ENCODE results near the gene SARDH.

Gene SARDH

DNA sequence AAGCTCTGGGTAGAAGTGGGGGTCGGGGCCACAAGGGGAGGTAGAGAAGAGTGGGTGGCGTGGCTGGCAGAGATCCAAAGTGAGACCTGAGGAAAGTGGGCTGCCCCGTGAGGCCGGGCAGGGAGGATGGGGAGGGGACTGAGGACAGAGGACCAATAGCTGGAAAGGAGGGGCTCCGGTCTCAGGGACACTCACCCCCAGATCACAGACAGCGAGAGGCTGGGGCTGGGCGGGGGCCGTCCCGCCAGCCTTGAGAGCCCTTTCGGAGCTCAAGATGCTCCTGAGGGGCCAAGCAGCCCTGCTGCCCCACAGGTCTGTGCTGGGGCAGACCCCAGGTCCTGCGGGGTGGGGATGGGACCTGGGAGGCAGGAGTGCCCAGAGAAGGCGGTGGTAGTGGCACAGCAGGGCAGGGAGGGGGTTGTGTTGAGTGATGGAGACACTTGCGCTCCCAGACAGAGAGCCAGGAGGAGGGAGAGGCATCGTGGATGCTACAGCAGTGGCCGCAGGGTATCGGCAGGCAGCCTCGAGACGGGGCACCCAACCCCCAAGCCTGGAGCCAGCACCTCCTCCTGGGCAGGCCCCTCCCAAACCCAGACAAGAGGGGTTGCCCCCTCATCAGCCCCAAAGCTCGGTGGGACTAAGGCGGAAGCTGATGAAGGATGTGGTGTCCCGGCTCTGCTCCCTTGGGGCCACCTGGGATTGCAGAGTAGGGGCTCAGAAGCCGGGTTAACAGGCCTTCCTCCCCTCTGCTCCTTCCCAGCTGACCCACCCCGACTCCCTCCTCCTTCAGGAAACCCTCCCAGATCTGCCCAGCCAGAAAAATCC lies 3.4 kb downstream of the SARDH start:
- no peak for DNase-seq (ENCODE audit: extremely low read depth in 1 of 2, low read depth in 1 of 2)

GRCh38 chr9:133733796-133734533 lies 4.2 kb downstream of the SARDH start:
- DNase-seq (ENCODE audit: extremely low read depth in 1 of 2, low read depth in 1 of 2) = no peak

GRCh38 chr9:133733421-133733795 lies 4.7 kb downstream of the SARDH start:
- no peak for DNase-seq (ENCODE audit: extremely low read depth in 1 of 2, low read depth in 1 of 2)

- no peak for DNase-seq (ENCODE audit: extremely low read depth in 1 of 2, low read depth in 1 of 2)
These were observed 5.3 kb downstream of the SARDH start for GRCh38 chr9:133732639-133733408.

- no peak for DNase-seq (ENCODE audit: extremely low read depth in 1 of 2, low read depth in 1 of 2)
These were observed 6.1 kb downstream of the SARDH start for GRCh38 chr9:133731876-133732638.

- DNase-seq (ENCODE audit: extremely low read depth in 1 of 2, low read depth in 1 of 2) = no peak
These were observed 7.0 kb downstream of the SARDH start for GRCh38 chr9:133730994-133731715.

DNA sequence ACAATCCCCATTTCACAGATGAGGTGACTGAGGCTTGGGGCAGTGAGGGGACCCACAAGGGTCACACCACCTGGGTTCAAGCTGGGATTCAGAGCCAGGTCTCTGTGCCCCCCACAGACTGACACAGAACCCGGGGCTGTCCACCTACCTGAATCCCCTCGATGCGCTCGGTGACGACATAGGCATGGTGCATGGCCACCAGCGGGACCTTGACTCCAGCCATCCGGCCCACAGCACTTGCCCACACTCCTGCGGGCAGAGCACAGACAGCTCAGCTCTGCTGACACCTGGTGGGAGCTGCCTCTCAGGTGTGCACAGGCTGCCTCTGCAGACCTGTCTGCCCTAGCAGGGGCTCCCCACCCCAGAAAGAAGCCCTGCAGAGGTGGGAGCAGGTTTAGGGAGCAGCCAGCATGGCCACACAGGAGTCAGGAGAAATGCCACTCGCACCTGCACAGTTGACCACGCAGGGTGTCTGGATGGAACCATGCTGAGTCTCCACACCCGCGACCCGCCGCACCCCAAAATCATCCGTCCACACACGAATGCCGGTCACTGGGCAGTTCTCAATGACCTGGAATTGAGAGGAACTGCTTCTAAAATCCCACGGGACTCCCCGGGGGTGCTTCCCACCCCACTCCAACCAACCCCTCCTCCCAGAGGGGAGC lies 8.4 kb downstream of the SARDH start:
- no peak for DNase-seq (ENCODE audit: extremely low read depth in 1 of 2, low read depth in 1 of 2)

- no peak for DNase-seq (ENCODE audit: extremely low read depth in 1 of 2, low read depth in 1 of 2)
These were observed 9.1 kb downstream of the SARDH start for GRCh38 chr9:133728856-133729616.

GRCh38 chr9:133727876-133728441 lies 10.2 kb downstream of the SARDH start:
- DNase-seq (ENCODE audit: extremely low read depth in 1 of 2, low read depth in 1 of 2) = no peak

DNA sequence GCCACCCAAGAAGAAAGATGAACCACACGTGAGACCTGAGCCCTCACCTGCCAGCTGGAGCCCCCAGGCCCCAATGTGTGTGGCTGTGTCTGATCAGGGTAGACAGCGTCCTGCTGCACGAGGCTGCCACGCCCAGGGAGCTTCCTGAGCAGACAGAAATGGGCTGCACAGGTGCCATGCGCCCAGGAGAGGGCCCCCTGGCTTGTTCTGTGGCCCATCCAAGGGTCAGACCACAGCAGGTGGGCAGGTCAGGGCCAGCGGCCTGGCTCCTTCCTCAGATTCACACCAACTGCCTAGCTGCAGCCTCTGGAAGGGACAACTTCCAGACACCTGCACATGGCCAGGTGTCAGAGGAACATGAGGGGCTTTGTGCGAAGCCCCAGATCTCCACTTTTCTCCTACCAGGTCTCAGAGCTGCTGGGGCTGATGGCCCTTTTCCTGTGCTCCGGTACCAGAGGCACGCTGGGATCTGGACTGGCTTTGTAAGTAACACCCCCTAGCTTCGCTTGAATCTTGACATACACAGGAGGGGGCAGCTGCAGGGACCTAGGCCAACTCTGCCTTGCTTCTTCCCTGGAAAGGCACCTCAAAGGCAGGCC lies 10.8 kb downstream of the SARDH start:
- no peak for DNase-seq (ENCODE audit: extremely low read depth in 1 of 2, low read depth in 1 of 2)

- peak in 1 of 2 donors; percentile 17 for DNase-seq (ENCODE audit: extremely low read depth in 1 of 2, low read depth in 1 of 2)
These were observed 11.5 kb downstream of the SARDH start for GRCh38 chr9:133726401-133727276.

DNA sequence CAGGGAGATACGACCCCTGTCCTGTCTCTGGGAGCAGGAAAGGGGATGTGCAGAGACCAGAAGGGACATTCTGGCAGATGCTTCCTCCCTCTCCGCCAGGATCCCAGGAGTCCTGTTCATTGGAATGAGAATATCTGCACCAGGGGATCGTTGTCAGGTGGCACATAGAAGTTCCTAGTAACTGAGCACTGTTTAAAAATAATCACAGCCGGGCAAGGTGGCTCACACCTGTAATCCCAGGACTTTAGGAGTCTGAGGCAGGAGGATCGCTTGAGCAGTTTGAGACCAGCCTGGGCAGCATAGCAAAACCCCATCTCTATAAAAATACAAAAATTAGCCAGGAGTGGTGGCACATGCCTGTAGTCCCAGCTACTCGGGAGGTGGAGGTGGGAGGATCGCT lies 12.3 kb downstream of the SARDH start:
- no peak for DNase-seq (ENCODE audit: extremely low read depth in 1 of 2, low read depth in 1 of 2)

DNA sequence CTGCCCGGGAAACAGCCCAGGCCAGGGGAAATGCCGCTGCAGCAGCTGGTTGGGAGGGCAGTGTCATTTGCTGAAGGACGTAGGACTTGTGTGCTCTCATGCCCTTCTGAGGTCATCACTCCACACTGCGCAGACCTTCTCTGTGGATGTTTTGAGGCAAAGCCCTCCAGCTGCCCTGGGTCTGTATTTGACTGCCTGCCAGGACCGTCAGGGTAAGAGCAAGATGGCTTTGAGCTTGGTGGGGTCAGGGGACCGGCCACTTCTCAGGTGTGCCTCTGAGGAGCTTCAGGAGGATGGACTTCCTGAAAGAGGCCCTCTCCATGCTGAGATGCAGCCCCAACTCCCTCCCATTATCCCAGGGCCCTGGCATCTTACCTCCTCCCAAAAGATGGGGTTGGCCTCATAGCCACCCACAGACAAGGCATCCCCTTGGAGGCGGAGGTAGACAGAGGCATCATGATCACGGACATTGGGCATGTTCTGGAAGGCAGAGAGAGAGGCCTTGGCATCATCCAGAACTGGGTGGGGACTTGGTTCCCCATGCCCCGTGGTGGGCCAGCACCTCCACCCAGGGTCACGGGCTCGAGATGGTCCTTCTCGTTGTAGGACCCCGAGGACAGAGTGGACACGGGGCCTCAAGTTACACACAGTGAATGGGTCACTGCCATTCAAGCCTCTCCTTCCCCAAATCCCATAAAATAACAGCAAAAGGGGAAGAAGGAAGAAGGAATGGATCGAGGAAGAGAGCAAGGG lies 19.4 kb downstream of the SARDH start:
- DNase-seq (ENCODE audit: extremely low read depth in 1 of 2, low read depth in 1 of 2) = no peak

DNA sequence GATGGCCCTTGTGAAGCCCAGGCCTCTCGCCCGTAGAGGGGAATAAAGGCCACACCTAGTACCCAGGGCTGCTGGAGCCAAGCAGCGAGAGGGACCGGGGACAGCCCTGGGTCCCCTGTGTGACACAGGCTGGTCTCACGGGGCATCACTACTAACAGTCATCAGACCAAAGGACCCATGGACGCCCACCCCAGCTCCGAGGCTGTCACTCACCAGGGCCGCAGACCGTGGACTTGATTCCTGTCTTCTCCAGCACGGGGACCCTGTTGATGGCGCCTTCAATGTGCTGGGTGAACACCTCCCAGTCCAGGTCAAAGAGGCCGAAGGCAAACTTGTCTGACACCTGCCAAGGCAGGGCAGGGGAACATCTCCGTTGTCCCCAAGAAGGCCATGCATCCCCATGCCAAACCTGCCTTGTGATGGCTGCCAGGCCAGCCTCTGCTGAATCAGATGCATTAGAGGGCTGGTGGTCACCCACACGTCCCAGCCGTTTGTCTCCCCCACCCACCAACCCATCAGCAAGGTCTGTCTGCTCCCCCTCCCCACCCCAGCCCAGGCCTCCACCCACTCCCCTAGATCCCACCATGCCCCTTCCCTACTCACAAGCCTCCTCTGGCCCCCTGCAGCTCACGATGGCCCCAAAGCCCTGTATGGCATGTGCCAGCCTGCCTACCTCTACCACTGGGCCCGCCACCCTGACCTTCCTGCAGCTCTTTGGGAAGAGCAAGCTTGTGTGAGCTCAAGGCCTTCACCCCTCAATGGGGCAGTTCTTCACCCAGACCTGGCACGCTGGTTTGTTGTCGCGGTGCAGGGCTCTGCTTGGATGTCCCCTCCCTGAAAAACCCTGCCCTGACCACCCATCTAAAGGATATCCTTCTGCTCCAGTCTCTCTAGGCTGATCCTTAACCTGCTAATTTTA lies 20.8 kb downstream of the SARDH start:
- no peak for DNase-seq (ENCODE audit: extremely low read depth in 1 of 2, low read depth in 1 of 2)

- DNase-seq (ENCODE audit: extremely low read depth in 1 of 2, low read depth in 1 of 2) = no peak
These were observed 21.5 kb downstream of the SARDH start for GRCh38 chr9:133716564-133717112.
